COR-L47 (cell line): Measurements from ENCODE around the gene C6orf163.

Experiments used
- DNase-seq: peaks from one replicate; lab custom pipeline; 2025; lab: John Stamatoyannopoulos, UW

The C6orf163 gene

GRCh38 chr6:87357479-87358196 lies 13.0 kb downstream of the C6orf163 start:
- DNase-seq: no peak

- no peak for DNase-seq
Observed at GRCh38 chr6:87364602-87365252, 20.1 kb downstream of the C6orf163 start.

GRCh38 chr6:87366072-87366827 lies 21.6 kb downstream of the C6orf163 start:
- no peak for DNase-seq

GRCh38 chr6:87366899-87367298 lies 22.3 kb downstream of the C6orf163 start:
- no peak for DNase-seq

GRCh38 chr6:87373377-87373776 lies 28.8 kb downstream of the C6orf163 start:
- DNase-seq: no peak

- no peak for DNase-seq
Observed at GRCh38 chr6:87375315-87375714, 30.7 kb downstream of the C6orf163 start.

GRCh38 chr6:87376643-87377042 lies 32.0 kb downstream of the C6orf163 start:
- DNase-seq: no peak

GRCh38 chr6:87378947-87379346 lies 34.3 kb downstream of the C6orf163 start:
- DNase-seq: no peak

GRCh38 chr6:87382861-87383260 lies 38.2 kb downstream of the C6orf163 start:
- DNase-seq: no peak

GRCh38 chr6:87384038-87384437 lies 39.4 kb downstream of the C6orf163 start:
- no peak for DNase-seq

GRCh38 chr6:87384449-87384848 lies 39.8 kb downstream of the C6orf163 start:
- DNase-seq: no peak

- peak; percentile 34 for DNase-seq
Observed at GRCh38 chr6:87391334-87391733, 46.7 kb downstream of the C6orf163 start.

- peak; percentile 70 for DNase-seq
Observed at GRCh38 chr6:87393026-87393622, 48.5 kb downstream of the C6orf163 start.

- no peak for DNase-seq
Observed at GRCh38 chr6:87395431-87395830, 50.8 kb downstream of the C6orf163 start.

- DNase-seq: no peak
Observed at GRCh38 chr6:87396595-87397392, 52.2 kb downstream of the C6orf163 start.

- DNase-seq: no peak
Observed at GRCh38 chr6:87397656-87398055, 53.0 kb downstream of the C6orf163 start.

- DNase-seq: no peak
Observed at GRCh38 chr6:87401832-87402231, 57.2 kb downstream of the C6orf163 start.

- peak; percentile 28 for DNase-seq
Observed at GRCh38 chr6:87407561-87407900, 62.9 kb downstream of the C6orf163 start.

GRCh38 chr6:87407901-87408720 lies 63.5 kb downstream of the C6orf163 start, which contains the start of gene CFAP206:
Gene CFAP206 (plus strand): TSS chr6:87407972. CDS start chr6:87409840, 1,868 bp downstream.
- peak; percentile 85 for DNase-seq

GRCh38 chr6:87408721-87409155 lies 64.1 kb downstream of the C6orf163 start:
- no peak for DNase-seq
